ENCODE measurements around the gene TP53I13.

GRCh38 chr17:29583324-29584248, 15.1 kb downstream of the TP53I13 start:
- no peak for TF ChIP-seq CTCF (IDR thresholded peaks at IDR 0.05)
- TF ChIP-seq POLR2A (IDR thresholded peaks at IDR 0.05): no peak
